ENCODE results near the gene TTC28. TPM values are rescaled to one million over a fixed set of nuclear protein-coding genes. Genes with fewer than 3 reads are reported as not detected.

The TTC28 gene
- total and polyA plus RNA-seq, 8 donors, result 31.1 to 44.2 (median 41.4) TPM

GRCh38 chr22:28025866-28026575 lies 653.6 kb downstream of the TTC28 start:
- TF ChIP-seq, protein P1, sequence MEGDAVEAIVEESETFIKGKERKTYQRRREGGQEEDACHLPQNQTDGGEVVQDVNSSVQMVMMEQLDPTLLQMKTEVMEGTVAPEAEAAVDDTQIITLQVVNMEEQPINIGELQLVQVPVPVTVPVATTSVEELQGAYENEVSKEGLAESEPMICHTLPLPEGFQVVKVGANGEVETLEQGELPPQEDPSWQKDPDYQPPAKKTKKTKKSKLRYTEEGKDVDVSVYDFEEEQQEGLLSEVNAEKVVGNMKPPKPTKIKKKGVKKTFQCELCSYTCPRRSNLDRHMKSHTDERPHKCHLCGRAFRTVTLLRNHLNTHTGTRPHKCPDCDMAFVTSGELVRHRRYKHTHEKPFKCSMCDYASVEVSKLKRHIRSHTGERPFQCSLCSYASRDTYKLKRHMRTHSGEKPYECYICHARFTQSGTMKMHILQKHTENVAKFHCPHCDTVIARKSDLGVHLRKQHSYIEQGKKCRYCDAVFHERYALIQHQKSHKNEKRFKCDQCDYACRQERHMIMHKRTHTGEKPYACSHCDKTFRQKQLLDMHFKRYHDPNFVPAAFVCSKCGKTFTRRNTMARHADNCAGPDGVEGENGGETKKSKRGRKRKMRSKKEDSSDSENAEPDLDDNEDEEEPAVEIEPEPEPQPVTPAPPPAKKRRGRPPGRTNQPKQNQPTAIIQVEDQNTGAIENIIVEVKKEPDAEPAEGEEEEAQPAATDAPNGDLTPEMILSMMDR (IDR thresholded peaks at IDR 0.05), result no peak
- intact Hi-C loops (cut with DNase I), result no loop called here
- Histone ChIP-seq H3K4me1 (peaks cover 19 to 36% of the 10 kb centered on the region in 2 donors), H3K9me3 (no peaks in the 10 kb centered on the region), H3K27ac (no peak overlapping the region), H3K4me3 (no peak overlapping the region), H3K27me3 (no peaks in the 10 kb centered on the region), H3K36me3 (no peaks in the 10 kb centered on the region)
- DNase-seq (peak in 1 of 4 donors; percentile 19), ATAC-seq (no peak)

GRCh38 chr22:28025333-28025732 lies 654.3 kb downstream of the TTC28 start:
- H3K4me3 ChIP-seq, result no peak overlapping the region
- peaks cover 21 to 35% of the 10 kb centered on the region in 2 donors for H3K4me1 ChIP-seq
- no peaks in the 10 kb centered on the region for H3K9me3 ChIP-seq
- TF ChIP-seq, protein P1 (IDR thresholded peaks at IDR 0.05), result no peak
- no peaks in the 10 kb centered on the region for H3K27me3 ChIP-seq
- intact Hi-C loops (cut with DNase I), result no loop called here
- H3K36me3 ChIP-seq, result no peaks in the 10 kb centered on the region
- DNase-seq (peak in 1 of 4 donors; percentile 4), ATAC-seq (no peak)
- H3K27ac ChIP-seq, result no peak overlapping the region

DNA sequence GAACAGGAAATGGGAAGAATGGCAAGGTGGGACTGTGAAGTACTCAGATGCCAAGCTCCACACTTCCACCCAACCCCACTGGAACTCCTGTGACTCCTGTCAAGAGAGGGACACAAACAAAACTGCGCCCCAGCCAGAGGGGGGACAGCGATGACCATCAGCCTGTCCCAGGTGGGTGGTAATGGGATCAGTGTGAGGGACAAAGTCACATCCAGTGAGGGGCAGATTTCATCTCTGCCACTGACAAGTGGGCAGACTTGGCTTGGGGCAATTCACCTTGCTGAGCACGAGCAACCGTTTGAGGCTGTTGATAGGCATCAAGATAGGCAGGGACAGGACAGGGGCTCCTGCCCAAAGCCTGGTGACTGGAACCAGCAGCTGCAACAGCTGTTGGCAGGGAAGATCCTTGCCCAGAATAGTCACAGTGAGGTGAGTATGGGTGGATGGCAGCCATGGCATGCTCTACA lies 655.2 kb downstream of the TTC28 start:
- no peaks in the 10 kb centered on the region for H3K9me3 ChIP-seq
- no peaks in the 10 kb centered on the region for H3K27me3 ChIP-seq
- H3K27ac ChIP-seq, result no peak overlapping the region
- ATAC-seq, result no peak
- H3K4me3 ChIP-seq, result no peak overlapping the region
- TF ChIP-seq, protein P1 (IDR thresholded peaks at IDR 0.05), result no peak
- peak in 1 of 4 donors; percentile 12 for DNase-seq
- intact Hi-C loops (cut with DNase I), result no loop called here
- H3K36me3 ChIP-seq, result no peaks in the 10 kb centered on the region
- peaks cover 18 to 34% of the 10 kb centered on the region in 2 donors for H3K4me1 ChIP-seq

- Histone ChIP-seq H3K36me3 (no peaks in the 10 kb centered on the region), H3K27me3 (no peaks in the 10 kb centered on the region), H3K9me3 (no peaks in the 10 kb centered on the region), H3K4me3 (no peak overlapping the region), H3K27ac (no peak overlapping the region), H3K4me1 (peaks cover 15 to 29% of the 10 kb centered on the region in 2 donors)
- ATAC-seq (no peak), DNase-seq (peak in 1 of 4 donors; percentile 8)
- TF ChIP-seq, protein P1 (IDR thresholded peaks at IDR 0.05), result no peak
- intact Hi-C loops (cut with DNase I), result no loop called here
Observed at GRCh38 chr22:28023774-28024173, 655.9 kb downstream of the TTC28 start.

GRCh38 chr22:28023036-28023435 lies 656.6 kb downstream of the TTC28 start:
- no peaks in the 10 kb centered on the region for H3K9me3 ChIP-seq
- TF ChIP-seq, protein P1 (IDR thresholded peaks at IDR 0.05), result no peak
- intact Hi-C loops (cut with DNase I), result no loop called here
- H3K4me1 ChIP-seq, result peaks cover 7 to 22% of the 10 kb centered on the region in 2 donors
- H3K4me3 ChIP-seq, result no peak overlapping the region
- DNase-seq (peak in 1 of 4 donors; percentile 11), ATAC-seq (no peak)
- no peak overlapping the region for H3K27ac ChIP-seq
- H3K27me3 ChIP-seq, result no peaks in the 10 kb centered on the region
- no peaks in the 10 kb centered on the region for H3K36me3 ChIP-seq

All from left lung (tissue), 10 donors.